ENCODE measurements around the gene MRPS18A. TPM values are rescaled to one million over a fixed set of nuclear protein-coding genes. Genes with fewer than 3 reads are reported as not detected.

The MRPS18A gene
- total RNA-seq, 4 donors from 2014 or later: 30.3 to 54.7 (median 42.5) TPM

DNA sequence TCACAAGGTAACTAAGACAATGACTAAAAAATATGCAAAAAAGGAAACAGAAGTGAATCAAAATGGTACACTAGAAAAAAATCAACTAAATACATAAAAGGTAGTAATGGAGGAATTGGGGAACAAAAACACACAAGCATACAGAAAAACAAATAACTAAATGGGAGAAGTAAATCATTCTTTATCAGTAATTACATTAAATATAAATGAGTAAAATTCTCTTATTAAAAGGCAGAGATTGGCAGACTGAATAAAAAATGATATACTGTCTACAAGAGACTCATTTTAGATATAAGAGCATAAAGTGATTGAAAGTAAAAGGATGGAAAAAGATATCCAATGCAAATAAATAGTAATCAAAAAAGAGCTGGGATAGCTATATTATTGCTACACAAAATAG, 43.0 kb upstream of the MRPS18A start:
- TF ChIP-seq CTCF (IDR thresholded peaks at IDR 0.05): no peak
- no peak for ATAC-seq (ENCODE audit: low FRiP score)
- DNase-seq (ENCODE audit: low spot score): no peak

DNA sequence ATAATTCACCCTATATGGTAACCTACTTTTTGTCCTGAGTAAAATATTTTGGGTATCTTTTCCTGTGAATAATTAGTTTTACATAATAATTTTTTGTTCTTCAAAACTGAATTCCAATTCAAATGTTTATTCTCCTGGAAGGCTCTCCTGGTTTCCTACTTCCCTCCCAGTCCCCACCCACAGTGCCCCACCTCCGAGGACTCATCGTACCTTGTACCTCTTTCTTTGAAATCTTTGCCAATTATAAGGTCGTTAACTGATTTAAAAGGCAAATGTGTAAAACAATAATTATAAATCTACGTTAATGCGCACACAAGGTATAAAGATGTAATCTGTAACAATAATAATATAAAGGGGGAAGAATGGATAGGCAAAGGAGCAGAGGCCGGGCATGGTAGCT, 41.9 kb upstream of the MRPS18A start:
- DNase-seq (ENCODE audit: low spot score) (no peak), ATAC-seq (ENCODE audit: low FRiP score) (no peak)
- TF ChIP-seq CTCF (IDR thresholded peaks at IDR 0.05): no peak

DNA sequence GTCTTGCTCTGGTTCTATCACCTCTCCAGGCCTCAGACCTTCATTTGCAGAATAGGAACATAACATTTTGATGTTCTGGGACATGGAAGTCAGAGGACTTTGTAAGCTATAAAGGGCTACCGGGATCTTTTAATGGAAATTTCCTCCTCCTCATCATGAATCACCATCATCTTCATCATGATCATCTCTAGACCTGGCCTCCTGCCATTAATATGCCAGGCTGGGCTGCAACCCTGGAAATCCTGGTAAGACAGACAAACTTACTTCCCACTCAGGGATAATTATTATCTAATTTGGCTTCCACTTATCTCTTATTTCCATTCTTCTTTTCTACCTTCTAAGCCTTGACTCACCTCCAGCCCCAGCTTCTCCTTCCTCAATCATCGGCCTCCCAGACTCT, 41.0 kb upstream of the MRPS18A start:
- no peak for DNase-seq (ENCODE audit: low spot score)
- no peak for TF ChIP-seq CTCF (IDR thresholded peaks at IDR 0.05)

GRCh38 chr6:43727634-43728033, 40.0 kb upstream of the MRPS18A start:
- no peak for TF ChIP-seq CTCF (IDR thresholded peaks at IDR 0.05)
- DNase-seq (ENCODE audit: low spot score) (no peak), ATAC-seq (ENCODE audit: low FRiP score) (no peak)

More for the DNA sequence above, 41.0 kb upstream of the MRPS18A start:
- peak; percentile 38 for ATAC-seq (ENCODE audit: low FRiP score)

- no peak for TF ChIP-seq CTCF (IDR thresholded peaks at IDR 0.05)
- ATAC-seq (ENCODE audit: low FRiP score) (no peak), DNase-seq (ENCODE audit: low spot score) (no peak)
Observed at GRCh38 chr6:43725643-43726580, 38.3 kb upstream of the MRPS18A start.

DNA sequence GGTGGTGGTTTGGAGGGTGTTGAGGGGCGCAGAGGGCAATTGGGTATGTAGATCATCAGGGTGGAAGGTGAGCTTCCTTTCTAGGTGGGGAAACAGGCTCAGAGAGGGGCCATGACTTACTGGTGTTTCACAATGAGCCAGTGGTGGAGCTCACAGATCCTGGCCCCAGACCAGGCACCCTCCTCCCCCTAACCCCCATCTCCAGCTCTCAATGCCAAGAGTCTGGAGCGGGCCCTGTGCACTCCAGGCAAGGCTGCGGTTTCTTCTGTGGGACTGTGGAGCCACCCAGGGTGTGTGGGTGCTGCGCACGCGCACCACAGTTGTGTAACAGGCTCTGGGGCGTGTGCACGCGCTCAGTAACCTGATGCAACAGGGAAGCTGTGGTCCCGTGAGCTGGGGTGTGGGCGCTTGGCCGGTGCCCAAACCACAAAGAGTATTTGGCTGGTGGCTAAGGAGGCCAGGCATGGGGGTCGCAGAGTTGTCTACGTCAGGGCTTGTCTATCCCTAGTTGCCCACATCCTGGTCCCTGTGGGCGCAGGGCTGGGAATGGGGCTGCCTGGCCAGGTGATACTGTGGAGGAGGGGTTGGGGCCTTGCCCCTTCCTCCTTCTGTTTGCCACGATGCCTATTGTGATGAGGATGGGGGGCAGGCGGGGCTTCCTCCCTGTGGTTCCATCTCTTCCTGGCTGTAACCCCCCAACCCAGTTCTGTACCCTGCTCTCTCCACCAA, 37.5 kb upstream of the MRPS18A start:
- peak; percentile 81 for ATAC-seq (ENCODE audit: low FRiP score)
- no peak for TF ChIP-seq CTCF (IDR thresholded peaks at IDR 0.05)

More for the DNA sequence above, 37.5 kb upstream of the MRPS18A start:
- peak; percentile 68 for DNase-seq (ENCODE audit: low spot score)
